GM12878 (cell line): ENCODE data around the gene MTFP1. TPM values are rescaled to one million over a fixed set of nuclear protein-coding genes. Genes with fewer than 3 reads are reported as not detected.

ENCODE experiments used
- EED ChIP-seq: sonication (generic); IDR thresholded peaks from 2 replicates; pipeline ENCODE4 v1.6.1; 2016; ENCODE audit warnings: antibody characterized with exemption, low read depth
- EP300 ChIP-seq, 2 experiments: fragments of 150-350 bp in 1 of 2; IDR thresholded peaks; 2 replicates each; pipeline ENCODE4 v1.6.1; 2011 to 2012; ENCODE audit warnings: low read depth in 2 of 2, low read length in 2 of 2, borderline replicate concordance in 1 of 2, improper control_type of control experiment in 1 of 2, inconsistent platforms in 1 of 2; ENCODE audit not compliant: control insufficient read depth in 1 of 2
- ESRRA ChIP-seq: IDR thresholded peaks from 2 replicates; pipeline ENCODE4 v1.6.1; 2012; ENCODE audit warnings: mild to moderate bottlenecking, low read length, improper control_type of control experiment
- FOXK2 ChIP-seq: fragments of 450-650 bp; IDR thresholded peaks from 2 replicates; pipeline ENCODE4 v1.6.1; 2017; ENCODE audit warnings: mild to moderate bottlenecking, moderate library complexity
- GABPA ChIP-seq: IDR thresholded peaks from 2 replicates; pipeline ENCODE4 v1.6.1; 2014; ENCODE audit warnings: antibody characterized with exemption, low read depth, mild to moderate bottlenecking, inconsistent platforms
- GATAD2B ChIP-seq: fragments of 450-650 bp; conservative IDR thresholded peaks from 2 replicates; pipeline ENCODE4 v1.6.1; 2017; ENCODE audit warnings: low read depth, mild to moderate bottlenecking, moderate library complexity
- HCFC1 ChIP-seq: fragments of 150-350 bp; IDR thresholded peaks from 2 replicates; pipeline ENCODE4 v1.6.1; 2014; ENCODE audit warnings: low read length
- HDAC6 ChIP-seq: fragments of 200-600 bp; sonication (generic); IDR thresholded peaks from one replicate; pipeline ENCODE4 v1.8.0; 2017; ENCODE audit warnings: antibody characterized with exemption; ENCODE audit not compliant: unreplicated experiment
- JUNB ChIP-seq: IDR thresholded peaks from 2 replicates; pipeline ENCODE4 v1.6.1; 2016; ENCODE audit warnings: antibody characterized with exemption, mild to moderate bottlenecking
- JUND ChIP-seq: IDR thresholded peaks from 2 replicates; pipeline ENCODE4 v1.6.1; 2012; ENCODE audit warnings: low read depth, mild to moderate bottlenecking, low read length, improper control_type of control experiment, moderate library complexity
- MEF2A ChIP-seq: IDR thresholded peaks from 2 replicates; pipeline ENCODE4 v1.6.1; 2011; ENCODE audit warnings: low read depth, mild to moderate bottlenecking, low read length, moderate library complexity; ENCODE audit not compliant: insufficient read depth
- MXI1 ChIP-seq: fragments of 150-350 bp; IDR thresholded peaks from 2 replicates; pipeline ENCODE4 v1.6.1; 2011; ENCODE audit warnings: low read depth, mild to moderate bottlenecking, inconsistent platforms, low read length, improper control_type of control experiment
- PAX5 ChIP-seq: IDR thresholded peaks from 2 replicates; pipeline ENCODE4 v1.6.1; 2011; ENCODE audit warnings: low read depth, low read length, borderline replicate concordance
- SMAD1 ChIP-seq: fragments of 450-650 bp; IDR thresholded peaks from 2 replicates; pipeline ENCODE4 v1.6.1; 2018; ENCODE audit warnings: mild to moderate bottlenecking, low read depth; ENCODE audit not compliant: partially characterized antibody
- SP1 ChIP-seq: IDR thresholded peaks from one replicate; pipeline ENCODE4 v1.6.1; 2011; ENCODE audit warnings: low read depth, low read length
- ZNF274 ChIP-seq: IDR thresholded peaks from one replicate; pipeline ENCODE4 v1.8.0; 2011; ENCODE audit not compliant: insufficient read length, insufficient read depth
- polyA plus RNA-seq, 11 experiments: library from polyadenylated mRNA; depleted of rRNA in 4 of 11; unstranded in 6 of 11; stranded (reverse) in 5 of 11; fragments of >200 nt; fragmentation: Nextera tagmentation in 4 of 11; fragmentation: Illumina TruSeq in 1 of 11; extraction: Ambion mirVana in 4 of 11; extraction: Trizol in 1 of 11; gene quantifications; 1 replicate in 1 of 11; 2 replicates in 10 of 11; pipeline versions ENCODE4 v1.2.1 to v1.2.3, GENCODE V29; 2011 to 2016; ENCODE audit warnings: inconsistent platforms in 2 of 11, missing spikeins in 2 of 11, low read depth in 1 of 11
- total RNA-seq, 4 experiments: library from RNA; depleted of rRNA in 3 of 4; stranded (reverse); fragments of >200 nt in 3 of 4; fragmentation: Illumina TruSeq in 1 of 4; extraction: Trizol in 1 of 4; gene quantifications; 2 replicates each; pipeline versions ENCODE4 v1.2.1 to v1.2.3, GENCODE V29; 2013 to 2021
- TF ChIP-seq, protein P1 (sequence below): fragments of 450-650 bp; IDR thresholded peaks from 2 replicates; pipeline ENCODE4 v1.6.1; 2014; ENCODE audit warnings: mild to moderate bottlenecking
- TF ChIP-seq, protein P2 (sequence below): fragments of 450-650 bp; IDR thresholded peaks from 2 replicates; pipeline ENCODE4 v1.6.1; 2016; ENCODE audit warnings: mild to moderate bottlenecking, moderate library complexity, borderline replicate concordance
- TF ChIP-seq, protein P3 (sequence below): fragments of 450-650 bp; IDR thresholded peaks from 2 replicates; pipeline ENCODE4 v1.6.1; 2018; ENCODE audit warnings: borderline replicate concordance, mild to moderate bottlenecking; ENCODE audit not compliant: partially characterized antibody
- TF ChIP-seq, protein P4 (sequence below): IDR thresholded peaks from 2 replicates; pipeline ENCODE4 v1.6.1; 2012; ENCODE audit warnings: low read length, inconsistent platforms
- TF ChIP-seq, protein P5 (sequence below): fragments of 450-650 bp; conservative IDR thresholded peaks from 2 replicates; pipeline ENCODE4 v1.6.1; 2017; ENCODE audit warnings: mild to moderate bottlenecking, moderate library complexity

Gene MTFP1
- total and polyA plus RNA-seq, 10 of the 15 experiments (the other 5 are each of a cell fraction or from before 2014, with no cell fraction given): 20.5 to 133 (median 59.8) TPM

DNA sequence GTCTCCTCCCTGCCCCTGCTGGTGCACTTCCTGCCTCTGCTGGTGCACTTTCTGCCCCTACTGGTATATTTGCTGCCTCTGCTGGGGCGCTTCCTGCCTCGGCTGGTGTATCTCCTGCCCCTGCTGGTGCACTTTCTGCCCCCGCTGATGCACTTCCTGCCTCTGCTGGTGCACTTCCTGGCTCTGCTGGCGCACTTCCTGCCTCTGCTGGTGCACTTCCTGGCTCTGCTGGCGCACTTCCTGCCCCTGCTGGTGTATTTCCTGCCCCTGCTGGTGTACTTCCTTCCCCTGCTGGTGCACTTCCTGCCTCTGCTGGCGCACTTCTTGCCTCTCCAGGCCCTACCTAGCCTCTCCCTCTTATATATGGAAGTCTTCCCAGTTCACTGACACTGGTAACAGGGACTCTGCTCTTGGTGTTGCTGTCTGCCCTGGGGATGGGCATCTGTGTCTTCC is 10.1 kb downstream of the MTFP1 start (continued):
- TF ChIP-seq MXI1 (no peak), ZNF274 (no peak), HDAC6 (no peak), JUNB (no peak), ESRRA (no peak), JUND (no peak), EED (no peak), PAX5 (no peak), SMAD1 (no peak), HCFC1 (no peak), FOXK2 (no peak), SP1 (no peak), GATAD2B (no peak), GABPA (peak; percentile 93), EP300 (IDR thresholded peaks at IDR 0.05; ENCODE audit: borderline replicate concordance in 1 of 2, control insufficient read depth in 1 of 2, low read depth in 2 of 2, low read length in 2 of 2) (no peak), MEF2A (no peak)
- TF ChIP-seq, protein P1, sequence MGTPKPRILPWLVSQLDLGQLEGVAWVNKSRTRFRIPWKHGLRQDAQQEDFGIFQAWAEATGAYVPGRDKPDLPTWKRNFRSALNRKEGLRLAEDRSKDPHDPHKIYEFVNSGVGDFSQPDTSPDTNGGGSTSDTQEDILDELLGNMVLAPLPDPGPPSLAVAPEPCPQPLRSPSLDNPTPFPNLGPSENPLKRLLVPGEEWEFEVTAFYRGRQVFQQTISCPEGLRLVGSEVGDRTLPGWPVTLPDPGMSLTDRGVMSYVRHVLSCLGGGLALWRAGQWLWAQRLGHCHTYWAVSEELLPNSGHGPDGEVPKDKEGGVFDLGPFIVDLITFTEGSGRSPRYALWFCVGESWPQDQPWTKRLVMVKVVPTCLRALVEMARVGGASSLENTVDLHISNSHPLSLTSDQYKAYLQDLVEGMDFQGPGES: no peak
- TF ChIP-seq, protein P2, sequence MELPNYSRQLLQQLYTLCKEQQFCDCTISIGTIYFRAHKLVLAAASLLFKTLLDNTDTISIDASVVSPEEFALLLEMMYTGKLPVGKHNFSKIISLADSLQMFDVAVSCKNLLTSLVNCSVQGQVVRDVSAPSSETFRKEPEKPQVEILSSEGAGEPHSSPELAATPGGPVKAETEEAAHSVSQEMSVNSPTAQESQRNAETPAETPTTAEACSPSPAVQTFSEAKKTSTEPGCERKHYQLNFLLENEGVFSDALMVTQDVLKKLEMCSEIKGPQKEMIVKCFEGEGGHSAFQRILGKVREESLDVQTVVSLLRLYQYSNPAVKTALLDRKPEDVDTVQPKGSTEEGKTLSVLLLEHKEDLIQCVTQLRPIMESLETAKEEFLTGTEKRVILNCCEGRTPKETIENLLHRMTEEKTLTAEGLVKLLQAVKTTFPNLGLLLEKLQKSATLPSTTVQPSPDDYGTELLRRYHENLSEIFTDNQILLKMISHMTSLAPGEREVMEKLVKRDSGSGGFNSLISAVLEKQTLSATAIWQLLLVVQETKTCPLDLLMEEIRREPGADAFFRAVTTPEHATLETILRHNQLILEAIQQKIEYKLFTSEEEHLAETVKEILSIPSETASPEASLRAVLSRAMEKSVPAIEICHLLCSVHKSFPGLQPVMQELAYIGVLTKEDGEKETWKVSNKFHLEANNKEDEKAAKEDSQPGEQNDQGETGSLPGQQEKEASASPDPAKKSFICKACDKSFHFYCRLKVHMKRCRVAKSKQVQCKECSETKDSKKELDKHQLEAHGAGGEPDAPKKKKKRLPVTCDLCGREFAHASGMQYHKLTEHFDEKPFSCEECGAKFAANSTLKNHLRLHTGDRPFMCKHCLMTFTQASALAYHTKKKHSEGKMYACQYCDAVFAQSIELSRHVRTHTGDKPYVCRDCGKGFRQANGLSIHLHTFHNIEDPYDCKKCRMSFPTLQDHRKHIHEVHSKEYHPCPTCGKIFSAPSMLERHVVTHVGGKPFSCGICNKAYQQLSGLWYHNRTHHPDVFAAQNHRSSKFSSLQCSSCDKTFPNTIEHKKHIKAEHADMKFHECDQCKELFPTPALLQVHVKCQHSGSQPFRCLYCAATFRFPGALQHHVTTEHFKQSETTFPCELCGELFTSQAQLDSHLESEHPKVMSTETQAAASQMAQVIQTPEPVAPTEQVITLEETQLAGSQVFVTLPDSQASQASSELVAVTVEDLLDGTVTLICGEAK: peak; percentile 77
- TF ChIP-seq, protein P3, sequence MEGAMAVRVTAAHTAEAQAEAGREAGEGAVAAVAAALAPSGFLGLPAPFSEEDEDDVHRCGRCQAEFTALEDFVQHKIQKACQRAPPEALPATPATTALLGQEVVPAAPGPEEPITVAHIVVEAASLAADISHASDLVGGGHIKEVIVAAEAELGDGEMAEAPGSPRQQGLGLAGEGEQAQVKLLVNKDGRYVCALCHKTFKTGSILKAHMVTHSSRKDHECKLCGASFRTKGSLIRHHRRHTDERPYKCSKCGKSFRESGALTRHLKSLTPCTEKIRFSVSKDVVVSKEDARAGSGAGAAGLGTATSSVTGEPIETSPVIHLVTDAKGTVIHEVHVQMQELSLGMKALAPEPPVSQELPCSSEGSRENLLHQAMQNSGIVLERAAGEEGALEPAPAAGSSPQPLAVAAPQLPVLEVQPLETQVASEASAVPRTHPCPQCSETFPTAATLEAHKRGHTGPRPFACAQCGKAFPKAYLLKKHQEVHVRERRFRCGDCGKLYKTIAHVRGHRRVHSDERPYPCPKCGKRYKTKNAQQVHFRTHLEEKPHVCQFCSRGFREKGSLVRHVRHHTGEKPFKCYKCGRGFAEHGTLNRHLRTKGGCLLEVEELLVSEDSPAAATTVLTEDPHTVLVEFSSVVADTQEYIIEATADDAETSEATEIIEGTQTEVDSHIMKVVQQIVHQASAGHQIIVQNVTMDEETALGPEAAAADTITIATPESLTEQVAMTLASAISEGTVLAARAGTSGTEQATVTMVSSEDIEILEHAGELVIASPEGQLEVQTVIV: peak; percentile 30
- TF ChIP-seq, protein P4, sequence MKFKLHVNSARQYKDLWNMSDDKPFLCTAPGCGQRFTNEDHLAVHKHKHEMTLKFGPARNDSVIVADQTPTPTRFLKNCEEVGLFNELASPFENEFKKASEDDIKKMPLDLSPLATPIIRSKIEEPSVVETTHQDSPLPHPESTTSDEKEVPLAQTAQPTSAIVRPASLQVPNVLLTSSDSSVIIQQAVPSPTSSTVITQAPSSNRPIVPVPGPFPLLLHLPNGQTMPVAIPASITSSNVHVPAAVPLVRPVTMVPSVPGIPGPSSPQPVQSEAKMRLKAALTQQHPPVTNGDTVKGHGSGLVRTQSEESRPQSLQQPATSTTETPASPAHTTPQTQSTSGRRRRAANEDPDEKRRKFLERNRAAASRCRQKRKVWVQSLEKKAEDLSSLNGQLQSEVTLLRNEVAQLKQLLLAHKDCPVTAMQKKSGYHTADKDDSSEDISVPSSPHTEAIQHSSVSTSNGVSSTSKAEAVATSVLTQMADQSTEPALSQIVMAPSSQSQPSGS: no peak
- TF ChIP-seq, protein P5, sequence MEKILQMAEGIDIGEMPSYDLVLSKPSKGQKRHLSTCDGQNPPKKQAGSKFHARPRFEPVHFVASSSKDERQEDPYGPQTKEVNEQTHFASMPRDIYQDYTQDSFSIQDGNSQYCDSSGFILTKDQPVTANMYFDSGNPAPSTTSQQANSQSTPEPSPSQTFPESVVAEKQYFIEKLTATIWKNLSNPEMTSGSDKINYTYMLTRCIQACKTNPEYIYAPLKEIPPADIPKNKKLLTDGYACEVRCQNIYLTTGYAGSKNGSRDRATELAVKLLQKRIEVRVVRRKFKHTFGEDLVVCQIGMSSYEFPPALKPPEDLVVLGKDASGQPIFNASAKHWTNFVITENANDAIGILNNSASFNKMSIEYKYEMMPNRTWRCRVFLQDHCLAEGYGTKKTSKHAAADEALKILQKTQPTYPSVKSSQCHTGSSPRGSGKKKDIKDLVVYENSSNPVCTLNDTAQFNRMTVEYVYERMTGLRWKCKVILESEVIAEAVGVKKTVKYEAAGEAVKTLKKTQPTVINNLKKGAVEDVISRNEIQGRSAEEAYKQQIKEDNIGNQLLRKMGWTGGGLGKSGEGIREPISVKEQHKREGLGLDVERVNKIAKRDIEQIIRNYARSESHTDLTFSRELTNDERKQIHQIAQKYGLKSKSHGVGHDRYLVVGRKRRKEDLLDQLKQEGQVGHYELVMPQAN: no peak
